ENCODE measurements around the gene MVB12B.

The MVB12B gene

DNA sequence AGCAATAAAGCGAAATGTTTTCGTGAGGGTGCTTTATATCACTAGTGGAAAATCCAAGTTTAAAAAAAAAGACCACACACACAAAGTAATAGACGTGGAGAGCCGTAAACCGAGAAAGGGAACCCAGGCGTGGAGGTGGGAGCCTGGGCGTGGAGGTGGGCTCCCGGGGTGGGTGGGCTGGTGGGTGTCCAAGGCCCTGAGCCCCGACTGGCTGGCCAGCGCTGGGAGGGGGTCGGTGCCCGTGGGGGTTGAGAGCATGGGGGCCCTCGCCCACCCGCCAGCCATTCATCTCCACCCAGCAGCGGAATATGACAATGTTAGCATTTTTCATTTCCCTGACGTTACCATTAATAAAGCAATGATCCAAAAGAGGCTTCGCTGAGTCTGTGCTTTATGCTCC, 135.0 kb downstream of the MVB12B start:
- H3K4me3 ChIP-seq (replicated peaks; ENCODE audit: low read depth, low read length), result no peak overlapping the region
- no peaks in the 10 kb centered on the region; the same call in none of the 2 replicates for H3K27me3 ChIP-seq (replicated peaks; ENCODE audit: control insufficient read depth, insufficient read depth, low read length)
- no peaks in the 10 kb centered on the region for H3K36me3 ChIP-seq (ENCODE audit: control insufficient read depth, insufficient read depth, low read length)
- no peak for DNase-seq (ENCODE audit: extremely low read depth, insufficient read length)
- no peak for TF ChIP-seq CTCF (IDR thresholded peaks at IDR 0.05; ENCODE audit: insufficient read depth, low read length, poor library complexity, severe bottlenecking)

DNA sequence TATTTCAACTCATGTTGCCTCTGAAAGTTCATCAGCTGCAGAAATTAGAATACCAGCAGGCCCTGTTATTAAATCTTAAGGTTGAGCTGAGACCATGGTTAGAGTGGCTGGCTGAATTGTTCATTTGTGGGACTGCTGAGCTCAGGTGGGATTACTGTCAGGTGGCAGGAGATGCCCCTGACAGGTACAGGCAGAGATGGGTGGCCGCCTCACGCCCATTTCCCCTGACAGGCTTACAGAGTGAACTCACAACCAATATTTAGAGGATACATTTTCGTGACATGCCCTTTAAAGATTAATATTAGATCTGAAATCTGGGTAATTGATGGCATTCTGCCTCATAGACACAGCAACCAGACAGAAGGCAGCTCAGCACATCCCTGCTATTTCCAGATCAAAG, 136.0 kb downstream of the MVB12B start:
- Histone ChIP-seq H3K36me3 (ENCODE audit: control insufficient read depth, insufficient read depth, low read length) (no peaks in the 10 kb centered on the region), H3K4me3 (replicated peaks; ENCODE audit: low read depth, low read length) (no peak overlapping the region), H3K27me3 (replicated peaks; ENCODE audit: control insufficient read depth, insufficient read depth, low read length) (no peaks in the 10 kb centered on the region; the same call in none of the 2 replicates)
- TF ChIP-seq CTCF (IDR thresholded peaks at IDR 0.05; ENCODE audit: insufficient read depth, low read length, poor library complexity, severe bottlenecking), result no peak
- no peak for DNase-seq (ENCODE audit: extremely low read depth, insufficient read length)

DNA sequence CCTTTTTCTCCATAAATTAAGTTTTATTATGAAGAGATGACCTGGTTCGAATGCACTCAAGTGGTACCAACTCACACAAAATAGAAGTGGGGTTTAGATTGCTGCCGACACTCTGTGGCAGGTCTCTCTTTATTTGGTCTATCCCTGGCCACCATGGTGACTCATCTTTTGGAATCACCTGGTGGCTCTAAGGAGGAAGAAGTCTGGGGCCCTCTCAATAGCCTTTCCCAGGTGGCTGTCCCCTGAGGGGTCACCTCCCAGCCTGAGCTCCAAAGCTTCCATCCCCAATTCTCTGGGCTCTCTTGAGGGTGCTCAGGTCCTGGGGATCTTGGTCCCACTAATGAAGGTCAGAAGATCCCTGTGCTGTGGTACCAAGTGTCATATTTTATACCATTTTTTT, 136.8 kb downstream of the MVB12B start:
- no peaks in the 10 kb centered on the region for H3K36me3 ChIP-seq (ENCODE audit: control insufficient read depth, insufficient read depth, low read length)
- no peak for TF ChIP-seq CTCF (IDR thresholded peaks at IDR 0.05; ENCODE audit: insufficient read depth, low read length, poor library complexity, severe bottlenecking)
- H3K4me3 ChIP-seq (replicated peaks; ENCODE audit: low read depth, low read length), result no peak overlapping the region
- no peak for DNase-seq (ENCODE audit: extremely low read depth, insufficient read length)
- H3K27me3 ChIP-seq (replicated peaks; ENCODE audit: control insufficient read depth, insufficient read depth, low read length), result no peaks in the 10 kb centered on the region; the same call in none of the 2 replicates

GRCh38 chr9:126464694-126465441, 138.2 kb downstream of the MVB12B start:
- no peak overlapping the region for H3K4me3 ChIP-seq (replicated peaks; ENCODE audit: low read depth, low read length)
- H3K36me3 ChIP-seq (ENCODE audit: control insufficient read depth, insufficient read depth, low read length), result no peaks in the 10 kb centered on the region
- no peak for DNase-seq (ENCODE audit: extremely low read depth, insufficient read length)
- H3K27me3 ChIP-seq (replicated peaks; ENCODE audit: control insufficient read depth, insufficient read depth, low read length), result peaks cover 3% of the 10 kb centered on the region
- no peak for TF ChIP-seq CTCF (IDR thresholded peaks at IDR 0.05; ENCODE audit: insufficient read depth, low read length, poor library complexity, severe bottlenecking)

- Histone ChIP-seq H3K4me3 (replicated peaks; ENCODE audit: low read depth, low read length) (no peak overlapping the region), H3K27me3 (replicated peaks; ENCODE audit: control insufficient read depth, insufficient read depth, low read length) (peaks cover 3% of the 10 kb centered on the region), H3K36me3 (ENCODE audit: control insufficient read depth, insufficient read depth, low read length) (no peaks in the 10 kb centered on the region)
- TF ChIP-seq CTCF (IDR thresholded peaks at IDR 0.05; ENCODE audit: insufficient read depth, low read length, poor library complexity, severe bottlenecking), result no peak
- DNase-seq (ENCODE audit: extremely low read depth, insufficient read length), result no peak
Observed at GRCh38 chr9:126465977-126466376, 139.3 kb downstream of the MVB12B start.
